SIG-M5 treated with dmso at 0.1 percent for 504 hours (cell line): Measurements from ENCODE around the gene NCKAP5L.

Source experiments
- DNase-seq: peaks from one replicate; lab custom pipeline; 2025; ENCODE audit not compliant: unreplicated experiment; lab: John Stamatoyannopoulos, UW

Gene NCKAP5L

DNA sequence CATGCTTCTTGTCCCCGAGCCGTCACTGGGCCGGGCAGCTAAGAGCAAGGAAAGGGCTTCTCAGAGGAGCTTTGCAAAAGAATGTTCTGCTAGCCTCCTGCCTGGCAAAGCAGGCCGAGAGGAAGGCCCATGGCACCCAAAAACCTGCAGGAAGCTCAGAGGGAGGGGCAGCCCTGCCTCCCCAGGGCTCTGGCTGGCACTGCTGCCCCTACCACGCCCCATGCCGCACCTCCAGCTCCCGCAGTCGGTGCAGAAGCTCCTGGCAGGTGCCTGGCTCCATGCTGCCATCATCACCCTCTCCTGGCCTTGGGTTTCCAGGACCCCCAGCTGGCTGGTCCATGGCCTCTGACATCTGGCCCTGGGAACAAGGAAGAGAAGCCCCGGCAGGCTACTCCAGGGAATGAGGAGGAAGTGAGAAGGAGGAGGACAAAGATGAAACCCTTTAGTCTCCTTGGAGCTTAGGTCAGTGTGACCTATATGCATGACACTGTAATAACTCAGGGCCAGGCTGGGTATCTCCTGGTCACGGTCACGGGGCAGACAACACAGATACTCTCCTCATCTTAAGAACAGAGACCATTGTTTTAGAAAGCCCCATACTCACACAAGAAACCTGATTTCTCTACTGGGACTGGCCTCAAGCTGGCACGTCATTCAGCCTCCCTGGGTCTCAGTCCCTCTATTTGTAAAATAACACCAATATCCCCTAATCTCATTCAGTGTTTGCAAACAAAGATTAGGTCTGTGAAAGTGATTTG, 24.3 kb downstream of the NCKAP5L start:
- no peak for DNase-seq

DNA sequence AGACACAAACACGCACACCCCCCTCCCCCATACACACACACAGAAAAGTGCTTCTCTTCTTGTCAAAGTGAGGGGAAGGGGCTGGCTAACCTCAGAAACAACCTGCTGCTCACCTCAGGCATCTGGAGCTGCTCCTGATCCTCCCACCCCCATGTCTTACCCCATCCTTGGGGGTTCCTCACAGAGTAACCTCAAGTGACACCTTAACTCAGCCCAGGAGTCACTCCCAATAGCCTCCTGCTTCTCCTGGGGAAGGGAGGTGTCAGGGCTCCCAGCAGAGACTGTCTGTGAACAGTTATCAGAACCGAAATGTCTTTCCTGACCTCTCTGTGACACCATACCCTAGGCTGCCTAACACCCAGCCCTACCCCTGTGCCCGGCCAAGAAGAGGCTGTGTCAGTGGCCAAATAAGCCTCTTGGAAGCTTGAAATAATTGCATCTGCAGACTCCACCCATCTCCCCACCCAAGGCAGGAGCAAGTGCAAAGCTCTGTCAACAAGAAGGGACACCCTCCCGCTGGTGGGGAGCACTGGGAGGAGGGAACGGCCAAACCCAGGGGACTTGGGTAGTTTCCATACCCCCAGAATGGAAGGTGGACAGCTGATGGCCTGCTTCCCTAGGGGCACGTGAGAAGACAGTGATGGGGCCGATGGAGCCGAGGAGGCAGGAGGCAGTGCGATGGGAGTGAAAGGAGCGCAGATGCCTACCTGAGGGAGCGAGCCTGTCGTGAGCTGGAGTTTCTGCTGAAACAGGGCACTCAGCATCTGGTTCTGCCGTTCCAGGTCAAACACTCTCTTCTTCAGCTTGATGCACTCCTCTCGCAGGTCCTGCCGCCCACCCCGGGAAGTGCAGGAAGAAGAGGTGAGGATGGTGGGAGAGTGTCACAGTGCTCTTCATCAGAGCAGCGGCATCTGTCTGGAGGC, 26.8 kb downstream of the NCKAP5L start:
- no peak for DNase-seq

DNA sequence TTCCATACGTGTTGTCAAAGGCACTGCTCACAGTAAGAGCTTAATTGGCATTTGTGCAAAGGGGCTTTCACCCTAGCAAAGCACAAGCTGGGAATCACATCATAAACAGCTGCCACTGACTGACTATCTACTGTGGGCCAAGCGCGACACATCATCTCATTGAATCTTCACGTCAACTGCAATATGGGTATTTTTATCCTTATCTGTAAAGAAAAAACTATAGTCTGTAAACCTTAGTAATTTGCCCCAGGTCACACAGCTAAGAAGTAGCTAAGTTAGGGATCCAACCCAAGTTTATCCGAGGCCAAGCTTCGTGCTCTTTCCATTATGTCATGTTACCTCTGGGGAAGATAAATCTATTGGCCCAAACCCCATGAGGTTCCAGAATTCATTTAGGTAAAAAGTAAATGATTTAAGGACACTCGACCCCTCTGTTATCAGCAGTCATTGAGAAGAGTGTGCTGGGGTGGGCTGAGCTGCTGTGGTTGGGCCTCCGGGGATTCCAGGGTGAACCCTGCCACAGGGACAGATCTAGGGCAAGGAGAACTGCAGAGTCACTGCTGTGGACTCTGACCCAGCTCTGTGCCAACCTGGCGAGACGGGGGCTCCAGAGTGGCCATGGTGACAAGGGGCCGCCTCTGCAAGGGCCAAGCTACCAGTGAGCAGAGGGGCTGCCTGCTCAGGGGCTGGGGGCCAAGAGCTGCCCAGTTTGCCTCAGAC, 27.6 kb downstream of the NCKAP5L start:
- DNase-seq, result no peak

DNA sequence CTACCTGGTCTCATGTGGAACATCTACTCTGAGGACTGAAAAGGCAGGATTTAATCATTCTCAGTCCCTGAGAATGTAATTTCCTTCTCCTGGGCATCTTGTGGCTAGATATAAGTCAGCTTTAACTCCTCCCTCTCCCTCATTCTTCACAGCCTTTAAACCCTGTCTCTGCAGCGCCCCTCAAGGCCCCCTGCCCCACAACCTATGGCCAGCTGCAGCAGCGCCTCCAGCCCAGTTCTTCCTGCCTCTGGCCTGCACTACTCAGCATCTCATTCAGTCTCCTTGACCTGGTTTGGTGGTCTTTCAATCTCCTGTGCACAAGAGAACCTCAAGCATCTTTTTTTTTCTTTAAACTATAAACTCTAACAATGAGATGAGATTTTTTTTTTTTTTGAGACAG, 29.3 kb downstream of the NCKAP5L start:
- no peak for DNase-seq

DNA sequence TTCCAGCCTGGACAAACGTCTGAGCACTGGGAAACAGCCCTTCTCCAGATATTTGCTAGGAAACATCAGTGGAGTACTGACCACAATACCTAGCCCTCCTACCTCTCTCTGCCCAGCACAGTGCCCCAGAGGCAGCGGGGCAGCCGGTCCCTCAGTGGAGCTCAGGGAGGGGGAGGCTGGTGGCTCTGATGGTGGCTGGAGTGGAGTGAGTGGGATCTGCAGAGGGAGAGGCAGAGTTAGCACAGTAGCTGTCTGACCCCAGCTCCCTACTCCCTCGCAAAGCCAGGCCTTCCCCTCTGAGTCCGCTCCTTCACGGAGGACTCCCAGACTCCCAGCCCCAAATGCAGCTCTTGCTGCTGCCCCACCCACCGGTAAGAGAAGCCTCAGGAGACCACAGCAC, 30.0 kb downstream of the NCKAP5L start:
- no peak for DNase-seq

DNA sequence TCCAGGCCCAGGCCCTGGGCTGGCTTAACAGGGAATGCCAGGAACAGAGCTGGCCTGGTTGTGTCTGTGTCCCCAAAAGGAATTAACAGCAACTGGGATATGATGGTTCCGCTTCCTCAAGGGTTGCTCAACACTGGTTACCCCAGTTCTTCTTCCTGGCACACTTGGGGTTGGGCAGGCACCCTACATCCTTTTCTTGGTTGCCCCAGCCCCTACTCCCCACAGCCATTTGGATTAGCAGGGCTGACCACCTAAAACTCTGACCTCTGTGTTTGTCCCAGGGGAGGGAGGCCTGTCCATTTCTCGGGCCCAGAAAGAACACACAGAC, 30.8 kb downstream of the NCKAP5L start:
- no peak for DNase-seq

DNA sequence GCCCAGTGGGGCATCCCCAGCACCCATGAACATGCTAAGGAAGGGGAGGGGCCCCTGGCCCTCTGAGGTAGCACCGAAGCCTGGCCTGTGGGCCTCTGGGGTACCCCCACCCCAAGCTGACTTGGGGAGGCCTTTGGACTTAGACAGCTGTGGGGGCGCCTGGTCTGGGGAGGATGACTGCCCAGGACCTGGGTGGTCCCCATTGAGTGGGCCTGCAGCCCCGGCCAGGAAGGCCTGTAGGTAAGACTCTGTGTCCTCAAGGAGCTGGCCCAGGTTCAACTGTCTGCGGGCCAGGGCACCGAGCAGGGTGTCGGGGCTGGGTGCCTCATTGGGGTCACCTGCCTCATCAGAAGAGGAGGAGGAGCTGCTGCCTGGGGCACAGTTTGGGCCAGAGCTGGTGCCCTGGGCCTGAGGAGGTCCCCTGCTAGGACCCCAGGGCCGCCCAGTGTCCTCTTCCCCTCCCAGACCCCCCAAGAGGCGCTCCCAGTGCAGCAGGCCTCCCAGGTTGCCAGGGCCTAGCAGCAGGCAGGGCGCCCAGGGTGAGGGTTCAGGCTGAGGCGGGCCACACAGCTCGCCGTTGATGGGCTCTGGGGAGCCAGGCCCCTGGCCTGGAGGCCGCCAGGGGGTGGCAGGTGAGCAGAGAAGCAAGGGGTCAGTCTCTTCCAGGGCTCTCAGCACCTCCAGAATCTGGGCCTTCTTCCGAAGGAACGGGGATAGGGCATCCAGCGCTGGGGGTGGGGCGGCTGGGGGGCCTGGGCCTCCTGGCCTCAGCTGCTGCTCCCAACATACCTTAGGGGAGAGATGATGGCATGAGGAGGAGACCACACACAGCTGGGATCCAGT, 31.4 kb downstream of the NCKAP5L start:
- DNase-seq, result no peak

DNA sequence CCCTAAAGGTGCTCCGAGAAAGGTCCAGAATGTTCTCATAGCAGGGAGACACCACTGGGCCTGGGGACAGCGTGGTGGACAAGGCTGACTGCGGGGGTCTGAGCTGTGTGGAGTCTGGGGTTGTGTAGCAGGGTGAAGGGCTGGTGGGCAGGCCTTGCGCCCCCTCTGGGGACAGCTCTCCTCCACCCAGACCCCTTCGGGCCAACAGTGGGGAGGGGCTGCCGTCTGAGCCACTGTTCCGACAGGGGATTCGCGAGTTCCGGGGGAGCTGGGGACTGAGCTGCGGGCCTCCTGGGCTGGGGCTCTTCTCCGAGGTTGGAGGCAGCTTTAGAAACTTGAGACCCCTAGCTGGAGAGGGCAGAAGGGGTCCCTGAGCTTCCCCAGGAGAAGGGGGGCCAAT, 32.1 kb downstream of the NCKAP5L start:
- no peak for DNase-seq

DNA sequence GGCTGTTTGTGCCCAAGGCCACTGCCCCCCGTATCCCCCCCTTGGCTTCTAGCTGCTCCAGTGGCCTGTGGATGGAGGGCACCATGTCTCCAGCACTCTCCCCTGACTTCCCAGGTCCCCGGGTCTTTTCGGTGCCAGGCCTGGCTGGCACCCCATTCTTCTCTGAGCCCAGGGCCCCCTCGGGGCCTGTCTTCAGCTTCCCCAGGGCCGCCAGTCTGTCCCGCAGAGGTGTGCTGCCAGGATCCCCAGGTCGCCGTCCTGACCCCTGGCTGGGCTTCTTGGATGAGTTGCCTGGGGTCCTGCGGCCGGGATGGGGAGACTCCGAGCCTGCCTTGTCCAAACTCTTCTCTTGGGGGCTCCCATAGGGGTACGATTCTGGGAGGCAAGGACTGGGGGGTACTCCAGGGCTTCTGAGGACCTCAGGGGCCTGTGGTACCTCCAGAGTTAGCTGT, 32.5 kb downstream of the NCKAP5L start:
- no peak for DNase-seq

DNA sequence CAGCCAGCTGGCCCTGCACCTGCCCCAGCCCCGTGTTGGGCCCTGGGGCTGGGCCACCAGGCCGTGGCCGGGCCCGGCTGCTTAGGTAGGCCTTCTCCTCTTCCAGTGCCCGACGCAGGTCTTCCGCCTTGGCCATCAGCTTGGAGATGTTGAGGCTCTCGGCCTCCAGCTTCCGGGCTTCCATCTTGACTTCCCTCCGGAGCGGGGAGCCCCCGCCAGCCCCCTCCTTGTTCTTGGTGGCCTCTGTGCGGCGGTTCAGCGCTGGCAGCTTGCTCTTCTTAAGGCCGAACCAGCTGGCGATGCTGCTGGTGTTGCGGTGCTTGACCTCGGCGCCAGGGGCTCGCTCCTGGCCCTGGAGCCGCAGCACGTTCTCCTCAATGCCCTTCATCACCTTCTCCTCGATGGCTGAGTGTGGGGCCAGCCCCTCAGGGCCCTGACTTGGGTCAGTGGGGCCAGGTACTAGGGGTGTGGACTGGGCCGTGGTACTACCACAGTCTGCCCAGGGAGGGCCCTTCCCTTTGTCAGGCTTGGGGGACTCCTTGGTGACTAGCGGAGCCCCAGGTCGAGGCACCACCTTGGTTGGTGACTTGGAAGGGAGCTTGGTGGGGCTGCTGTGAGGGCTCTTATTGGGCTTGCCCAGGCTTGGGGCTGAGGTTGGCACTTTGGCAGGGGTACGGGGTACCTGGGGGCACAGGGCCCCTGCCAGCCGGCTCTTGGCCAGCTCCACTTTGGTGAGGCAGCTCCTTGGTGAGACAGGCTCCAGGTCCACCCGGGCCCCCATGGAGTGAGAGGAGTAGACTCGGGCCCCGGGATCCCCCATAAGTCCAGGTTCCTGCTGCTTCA, 33.2 kb downstream of the NCKAP5L start:
- no peak for DNase-seq

DNA sequence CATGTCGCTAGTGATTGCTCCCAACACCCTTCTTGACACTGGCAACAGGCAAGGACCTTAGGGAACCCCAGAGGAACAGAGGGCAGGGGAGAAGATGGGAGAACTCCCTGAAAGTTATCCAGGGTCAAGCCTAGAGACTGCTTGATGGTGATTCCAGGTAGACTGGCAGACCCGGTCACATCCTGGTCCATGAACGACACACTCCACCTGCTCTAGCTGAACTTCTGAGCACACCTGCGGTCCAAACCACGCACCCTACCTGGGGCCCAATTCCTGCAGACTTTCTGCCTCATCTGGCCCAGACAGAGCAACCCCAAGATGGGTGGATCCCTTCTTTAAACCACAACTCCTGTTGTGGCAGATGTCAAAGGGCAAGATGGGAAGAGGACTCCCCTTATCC, 34.2 kb downstream of the NCKAP5L start:
- no peak for DNase-seq

DNA sequence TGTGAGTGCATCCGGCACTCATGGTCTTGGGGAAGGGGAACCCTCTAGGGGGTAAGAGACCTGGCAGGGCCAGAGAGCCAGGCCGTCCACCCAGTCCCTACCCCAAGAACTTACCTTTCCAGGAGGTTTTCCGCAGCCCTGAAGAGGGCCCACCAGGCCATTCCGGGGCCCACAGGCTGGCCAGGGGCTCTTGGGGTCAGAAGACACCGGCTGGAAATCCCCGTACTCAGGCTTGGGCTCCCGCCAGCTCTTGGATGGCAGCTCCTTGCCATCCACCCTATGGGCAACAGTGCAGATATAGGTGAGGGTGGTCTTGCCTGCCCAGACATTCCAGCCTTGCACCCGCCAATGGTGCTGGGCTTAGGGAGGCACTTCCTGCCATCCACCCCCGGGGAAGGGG, 34.6 kb downstream of the NCKAP5L start:
- no peak for DNase-seq

DNA sequence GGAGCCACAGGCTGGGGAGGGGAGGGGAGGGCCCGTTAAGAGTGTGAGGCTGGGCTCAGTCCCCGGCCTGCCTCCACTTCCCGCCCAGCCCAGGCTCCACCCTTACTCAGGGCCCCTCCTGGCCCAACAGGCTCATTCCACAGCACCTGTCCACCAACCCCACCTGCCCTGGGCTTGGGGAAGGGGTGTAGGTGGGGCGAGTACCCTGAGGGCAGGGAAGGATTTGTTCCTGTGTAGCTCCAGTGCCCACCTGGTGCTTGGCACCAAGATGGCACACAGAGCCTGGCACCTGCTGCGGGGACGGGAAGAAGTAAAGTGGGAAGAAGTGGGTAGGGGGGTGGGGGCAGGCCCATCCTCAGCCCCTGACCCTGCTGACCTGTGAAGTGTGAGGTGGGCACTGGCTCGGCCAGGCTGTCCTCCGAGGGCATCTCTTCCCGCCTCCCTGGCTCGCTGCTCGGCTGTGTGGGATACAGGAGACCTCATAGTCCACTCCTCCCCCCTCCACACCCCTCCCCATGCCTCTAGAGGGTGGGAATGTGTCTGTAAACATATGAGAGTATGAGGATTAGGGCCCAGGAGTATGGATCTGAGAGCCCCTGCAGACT, 35.1 kb downstream of the NCKAP5L start:
- DNase-seq, result no peak

DNA sequence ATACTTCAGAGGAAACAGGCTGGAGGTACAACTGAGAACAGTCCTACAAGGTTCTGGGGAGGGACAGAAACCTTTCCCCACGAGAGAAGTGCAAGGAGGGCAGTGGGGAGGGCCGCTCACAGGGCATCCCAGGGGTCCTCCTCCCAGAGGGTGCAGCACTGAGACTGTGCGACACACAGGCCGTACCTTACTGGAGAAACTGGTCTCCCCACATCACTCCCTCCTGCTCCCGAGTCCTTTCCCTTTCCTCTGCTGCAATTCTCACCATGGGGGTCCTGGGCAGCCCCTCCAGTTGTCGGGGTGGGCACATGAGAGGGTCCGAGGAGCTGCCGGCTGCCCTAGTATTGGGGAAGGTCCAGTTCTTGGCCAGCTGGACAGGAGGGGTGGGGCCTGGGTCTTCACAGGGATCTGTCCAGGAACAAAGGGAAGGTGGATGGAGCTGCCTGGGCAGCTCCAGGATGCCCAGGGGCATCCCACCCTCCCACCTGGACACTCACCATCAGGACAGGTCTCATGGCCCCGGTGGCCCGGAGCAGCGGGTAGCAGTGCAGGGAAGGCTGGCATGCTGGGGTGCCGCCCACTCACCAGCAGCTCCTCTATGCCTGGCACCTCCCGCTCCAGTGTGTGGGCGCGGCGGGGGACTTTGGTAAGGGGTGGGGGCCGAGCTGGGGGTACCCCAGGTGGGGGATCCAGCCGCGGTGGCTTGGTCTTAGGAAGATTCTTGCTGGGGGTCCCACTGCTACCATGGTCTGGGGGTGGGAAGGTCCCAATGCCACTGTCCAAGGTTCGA, 35.8 kb downstream of the NCKAP5L start:
- DNase-seq, result no peak

DNA sequence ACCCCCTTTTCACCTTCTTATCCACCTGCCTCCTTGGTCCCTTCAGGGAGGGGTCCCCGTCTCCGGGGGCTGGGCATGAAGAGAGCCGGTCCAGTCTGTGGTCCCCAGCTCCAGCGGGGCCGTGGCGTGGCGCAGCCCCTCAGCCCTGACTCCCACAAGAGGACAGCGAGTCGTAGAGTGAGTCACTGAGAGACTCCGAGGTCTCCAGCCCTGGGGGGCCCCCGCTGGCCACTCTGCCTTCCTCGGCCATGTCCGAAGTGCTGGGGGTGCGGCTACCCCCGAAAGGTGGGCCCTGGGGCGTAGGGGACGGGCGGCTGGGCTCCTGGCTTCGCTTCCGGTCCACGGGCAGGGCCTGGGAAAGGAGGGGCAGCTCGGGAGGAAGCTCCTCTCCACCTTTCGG, 36.5 kb downstream of the NCKAP5L start:
- DNase-seq, result no peak

DNA sequence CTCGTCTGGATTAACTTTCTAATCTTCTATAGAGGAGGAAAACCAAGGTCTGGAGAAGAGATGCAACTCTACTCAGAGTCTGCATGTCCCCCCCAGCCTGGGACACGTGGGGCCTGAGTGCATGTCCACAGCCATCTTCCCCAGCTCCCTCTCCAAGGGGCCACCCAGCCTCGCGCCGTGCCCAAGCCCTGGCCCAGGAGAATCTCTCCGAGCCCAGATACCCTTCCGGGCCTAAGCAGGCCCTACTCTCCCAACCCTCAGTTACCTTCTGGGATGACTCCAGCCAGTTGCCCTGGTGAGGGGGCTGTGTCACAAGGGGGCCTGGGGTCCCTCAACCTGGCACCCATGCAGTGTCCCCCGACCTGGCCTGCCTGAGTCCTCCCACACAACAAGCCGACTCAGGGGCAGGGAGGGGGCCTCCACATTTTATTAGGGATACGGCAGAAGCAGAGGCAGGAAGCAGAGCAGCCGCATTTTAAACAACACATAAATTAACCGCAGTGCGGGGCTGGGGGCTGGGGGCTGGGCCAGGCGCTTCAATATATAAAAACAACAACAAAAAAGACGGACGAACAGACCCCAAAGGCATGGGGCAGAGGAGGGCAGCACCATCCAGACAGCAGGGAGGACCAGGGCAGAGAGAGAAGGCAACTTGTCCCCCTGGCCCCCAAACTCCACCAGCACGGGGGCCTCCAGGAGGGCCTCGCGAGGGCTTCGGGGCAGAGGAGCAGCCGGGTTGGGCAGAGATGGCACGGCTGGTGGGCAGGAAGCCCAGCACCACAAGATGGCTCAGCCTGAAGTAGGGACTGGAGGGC, 37.3 kb downstream of the NCKAP5L start:
- DNase-seq, result no peak

DNA sequence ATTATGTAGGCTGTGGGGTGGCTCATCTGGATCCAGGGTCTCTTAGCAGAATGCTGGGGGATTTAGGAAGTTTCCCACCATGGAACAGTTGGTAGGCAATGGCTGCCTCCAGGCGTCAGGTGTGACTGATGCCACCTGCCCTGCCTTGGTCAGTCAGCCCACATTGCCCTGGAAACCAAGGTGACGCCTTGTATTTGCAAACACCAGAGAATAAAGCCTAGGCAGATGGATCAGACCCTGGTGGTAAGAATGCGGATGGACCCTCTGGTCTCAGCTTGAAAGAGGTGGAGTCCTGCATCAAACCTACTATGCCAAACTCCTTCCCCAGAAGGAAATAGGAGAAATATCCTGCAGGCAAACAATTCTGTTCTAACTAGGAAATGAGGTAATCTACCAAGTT, 38.2 kb downstream of the NCKAP5L start:
- DNase-seq, result no peak

DNA sequence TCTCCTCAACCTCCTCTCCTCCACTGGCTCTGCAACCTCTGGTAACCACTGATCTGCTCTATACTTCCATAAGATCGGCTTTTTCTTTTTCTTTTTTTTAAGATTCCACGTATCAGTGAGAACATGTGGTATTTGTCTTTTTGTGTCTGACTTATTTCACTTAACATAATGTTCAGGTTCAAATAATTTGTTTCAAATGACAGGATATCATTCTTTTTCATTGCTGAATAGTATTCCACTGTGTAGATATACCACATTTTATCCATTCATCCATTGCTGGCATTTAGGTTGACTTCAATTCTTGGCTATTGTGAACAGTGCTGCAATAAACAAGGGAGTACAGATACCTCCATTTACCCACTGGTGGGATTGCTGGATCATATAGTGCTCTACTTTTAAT, 40.5 kb downstream of the NCKAP5L start:
- DNase-seq, result no peak
